GM18498 (cell line): Measurements from ENCODE around the gene NTNG1.
A peak's percentile ranks its signal among the peaks of the same experiment; 100 is the strongest.

Experiments
- ATAC-seq: cut with Tn5 transposase; IDR thresholded peaks from one replicate; pipeline ENCODE4 v1.9.1; 2021; ENCODE audit warnings: mild to moderate bottlenecking, moderate library complexity; ENCODE audit not compliant: unreplicated experiment

NTNG1 gene

DNA sequence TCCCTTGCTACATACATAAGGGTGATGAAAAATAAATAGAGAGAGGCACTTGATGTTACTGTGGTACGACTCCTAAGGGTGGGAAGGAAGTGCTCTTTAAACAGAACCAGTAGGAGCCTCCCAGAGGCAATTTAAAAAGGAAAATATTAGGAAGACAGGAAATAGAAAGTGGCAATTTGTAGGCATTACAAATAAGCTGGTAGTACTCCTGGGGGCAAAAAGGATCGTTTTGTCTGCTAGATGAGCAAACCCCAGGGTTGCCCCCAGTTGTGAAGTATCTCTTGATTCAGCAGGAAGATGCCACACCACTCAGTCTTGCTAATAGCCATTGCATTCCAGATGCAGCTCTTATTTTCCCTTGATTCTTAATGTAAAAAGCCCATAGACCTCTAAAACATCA, 303.0 kb downstream of the NTNG1 start:
- no peak for ATAC-seq

DNA sequence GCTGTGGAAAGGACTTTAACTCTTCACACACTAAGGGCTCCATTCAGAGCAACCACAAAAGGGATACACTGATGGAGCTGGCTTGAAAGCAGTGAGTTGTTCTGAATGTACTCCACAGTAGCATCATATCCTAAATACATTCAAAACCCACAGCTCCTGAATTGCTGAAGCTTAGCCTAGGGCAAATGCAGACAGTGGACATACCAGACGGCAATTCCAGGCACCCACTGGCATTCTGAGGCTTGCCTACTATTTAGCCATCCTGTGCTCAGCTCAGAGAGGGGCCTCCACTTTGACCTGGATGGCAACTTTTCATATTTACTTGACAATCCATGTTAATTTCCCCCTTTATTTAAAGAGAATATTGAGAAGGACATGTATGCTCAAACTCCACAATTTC, 303.5 kb downstream of the NTNG1 start:
- ATAC-seq = no peak

DNA sequence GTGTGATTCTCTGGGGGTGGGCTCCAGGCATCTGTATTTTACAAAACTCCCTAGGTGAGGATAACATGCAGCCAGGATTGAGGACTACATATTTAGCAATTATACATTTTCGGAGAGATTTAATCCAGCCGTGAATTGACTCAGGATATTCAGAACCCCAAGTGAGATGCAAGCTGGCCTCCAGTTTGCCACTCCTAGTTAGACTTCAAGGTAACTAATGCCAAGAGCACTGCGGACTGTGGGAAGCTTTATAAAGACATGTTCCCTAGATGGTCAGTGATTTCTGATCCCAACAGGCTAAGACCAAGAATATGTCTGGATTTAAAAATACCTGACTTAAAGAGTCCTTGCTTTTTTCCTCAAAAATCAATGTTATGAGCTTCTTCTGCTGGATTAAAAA, 308.5 kb downstream of the NTNG1 start:
- ATAC-seq = no peak

DNA sequence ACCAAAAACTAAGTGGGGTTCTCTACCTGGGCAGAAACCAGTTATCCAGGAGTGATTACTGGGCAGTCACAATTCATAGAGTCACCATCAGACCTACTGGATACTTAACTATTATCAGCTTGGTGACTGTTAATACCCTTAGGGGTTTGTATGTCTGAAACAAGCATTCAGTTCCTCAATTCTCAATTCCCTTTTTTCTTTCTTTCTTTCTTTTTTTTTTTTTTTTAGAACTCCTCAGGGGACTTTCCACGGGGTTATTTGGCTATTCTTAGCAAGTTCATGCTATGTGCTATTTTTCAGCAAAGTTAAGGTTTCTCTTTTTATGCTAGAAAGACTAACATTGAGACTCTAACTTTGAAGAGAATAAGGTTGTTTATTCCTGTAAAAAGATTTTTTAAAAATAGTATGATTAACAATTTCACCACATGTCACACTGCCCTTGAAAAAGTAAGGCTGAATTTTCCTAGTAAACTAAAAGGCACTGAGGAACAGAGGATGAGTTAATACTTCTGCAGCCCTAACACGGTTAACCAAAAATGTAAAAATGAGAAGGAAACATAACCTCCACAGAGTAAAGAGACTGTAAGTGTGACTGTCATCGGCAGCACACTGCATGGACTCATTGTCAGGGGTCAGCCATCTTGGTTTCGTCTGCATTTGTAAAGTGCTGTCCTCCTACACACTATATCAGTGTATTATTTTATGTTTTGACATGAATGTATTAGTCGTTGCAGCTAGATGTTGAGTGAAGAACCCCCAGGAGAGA, 310.2 kb downstream of the NTNG1 start:
- peak; percentile 77 for ATAC-seq

GRCh38 chr1:107451715-107452114, 310.9 kb downstream of the NTNG1 start:
- peak; percentile 65 for ATAC-seq

- ATAC-seq = no peak
Measured at GRCh38 chr1:107454791-107455190, 314.0 kb downstream of the NTNG1 start.

DNA sequence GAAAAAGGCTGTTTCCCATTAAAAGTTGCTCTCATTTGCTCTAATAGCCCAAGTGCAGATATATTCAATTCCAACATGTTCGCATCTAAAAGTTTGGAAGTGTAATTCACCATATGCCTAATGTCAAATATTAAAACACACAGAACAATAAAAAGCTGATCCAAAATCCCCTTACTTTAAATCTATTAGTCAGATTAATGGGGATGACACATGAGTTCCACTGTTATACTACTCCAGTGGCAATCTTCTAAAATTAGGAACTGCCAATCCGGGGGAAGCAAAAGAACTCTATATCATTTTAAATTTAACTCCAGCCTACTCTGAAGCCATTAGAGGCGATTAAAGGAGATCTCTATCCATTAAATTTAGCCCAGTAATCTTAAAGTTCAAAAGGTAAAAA, 317.1 kb downstream of the NTNG1 start:
- ATAC-seq = no peak

DNA sequence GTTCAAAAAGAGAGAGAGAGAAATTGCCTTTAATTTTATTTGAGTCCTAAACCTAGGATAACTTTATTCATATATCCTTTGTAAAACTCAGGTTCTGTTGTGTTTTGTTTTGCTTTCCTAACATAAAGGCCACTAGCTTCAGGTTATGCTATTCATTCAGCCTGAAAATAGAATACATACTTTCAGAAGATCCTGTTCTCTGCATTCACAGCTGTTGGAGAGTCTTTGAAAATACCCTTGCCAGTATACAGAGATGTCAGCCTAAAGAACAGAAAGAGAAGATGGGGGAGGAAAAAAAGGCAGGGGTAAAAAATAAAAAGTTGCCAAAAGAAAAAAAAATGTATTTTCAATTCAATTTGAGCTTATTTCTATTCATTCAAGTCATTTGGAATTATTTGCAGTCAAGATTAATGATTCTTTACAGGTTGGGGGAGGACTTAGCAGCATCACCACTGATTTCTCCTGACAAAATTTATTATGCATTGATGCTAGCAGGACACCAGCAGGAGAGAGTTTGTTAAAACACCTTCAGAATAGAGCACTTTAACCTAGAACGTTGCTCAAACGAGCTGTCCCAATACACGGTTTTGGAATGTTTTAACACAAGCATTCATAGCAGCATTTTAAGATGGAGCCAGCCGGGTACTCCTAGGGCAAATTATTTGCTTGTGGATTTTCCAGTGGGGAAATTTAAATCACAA, 318.5 kb downstream of the NTNG1 start:
- peak; percentile 72 for ATAC-seq

- peak; percentile 86 for ATAC-seq
Measured at GRCh38 chr1:107460035-107460434, 319.2 kb downstream of the NTNG1 start.

GRCh38 chr1:107464827-107465226, 324.0 kb downstream of the NTNG1 start:
- no peak for ATAC-seq

DNA sequence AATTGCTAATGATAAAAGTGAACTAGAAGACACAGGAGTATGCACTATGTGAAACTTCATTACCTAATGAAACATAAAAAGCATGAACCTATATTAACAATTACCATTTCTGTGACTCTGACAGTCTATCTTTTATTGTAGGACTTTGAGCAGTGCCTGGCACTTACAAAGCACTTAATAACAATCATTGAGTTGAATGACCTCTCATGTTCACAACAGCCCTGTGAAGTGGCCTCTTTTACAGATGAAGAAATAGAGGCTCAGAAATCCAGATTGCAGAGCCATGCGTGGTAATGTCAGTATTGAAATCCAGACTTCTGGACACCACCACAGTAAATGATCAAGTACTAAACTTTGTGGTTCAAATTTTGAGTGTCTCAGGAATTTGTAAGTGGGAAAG, 326.4 kb downstream of the NTNG1 start:
- no peak for ATAC-seq

DNA sequence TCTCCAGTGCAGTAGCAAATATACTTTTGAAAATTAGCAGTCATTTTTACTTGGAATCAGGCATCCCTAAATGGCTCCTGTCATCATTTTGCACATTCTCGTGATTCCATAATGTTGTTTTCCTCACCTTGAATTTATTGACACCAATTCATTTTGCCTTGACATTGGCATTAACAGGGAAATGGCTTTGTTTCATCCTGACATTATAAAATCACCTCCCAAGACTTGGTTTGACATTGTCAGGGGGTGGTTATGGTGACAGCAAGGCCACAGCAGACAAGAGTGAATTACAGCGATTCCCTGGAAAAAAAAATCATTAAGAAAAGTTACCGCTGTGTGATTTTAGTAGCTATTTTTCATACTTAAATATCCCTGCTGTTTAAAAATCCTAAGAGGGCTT, 327.0 kb downstream of the NTNG1 start:
- ATAC-seq = no peak

GRCh38 chr1:107473065-107473464, 332.2 kb downstream of the NTNG1 start:
- ATAC-seq = peak; percentile 45

DNA sequence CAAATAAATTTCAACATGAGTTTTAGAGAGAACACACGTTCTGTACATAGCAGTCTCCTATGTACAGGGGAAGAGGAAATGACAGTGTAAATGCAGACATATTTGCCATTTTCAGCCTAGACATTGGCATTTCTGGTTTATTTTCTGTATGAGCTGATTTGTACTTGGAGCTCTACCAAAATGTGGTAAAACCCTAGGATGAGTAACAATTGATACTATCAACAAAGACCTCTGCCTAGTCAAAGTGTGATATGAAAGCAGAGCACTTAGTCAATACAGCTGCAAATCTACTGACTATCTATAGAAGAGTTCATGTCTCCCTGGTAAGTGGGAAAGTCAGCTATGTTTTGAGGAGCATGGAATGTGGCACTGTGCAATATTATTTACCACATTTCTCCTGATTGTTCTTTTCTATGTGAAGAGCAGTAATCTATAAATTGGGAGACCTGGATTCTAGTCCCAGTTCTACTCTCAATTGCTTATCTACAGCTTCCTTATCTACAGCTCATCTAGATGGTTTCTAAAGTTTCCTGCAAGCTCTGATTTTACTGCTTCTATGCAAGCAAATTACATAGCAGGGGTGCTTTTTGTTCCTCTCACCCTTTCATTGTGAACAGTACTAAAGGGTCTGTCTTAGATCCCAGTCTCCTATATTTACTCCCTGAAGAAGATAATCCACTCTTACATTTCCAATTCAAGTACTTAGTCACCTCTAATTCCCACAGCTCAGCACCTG, 334.2 kb downstream of the NTNG1 start:
- ATAC-seq = peak; percentile 83

GRCh38 chr1:107477233-107477632, 336.4 kb downstream of the NTNG1 start:
- no peak for ATAC-seq

DNA sequence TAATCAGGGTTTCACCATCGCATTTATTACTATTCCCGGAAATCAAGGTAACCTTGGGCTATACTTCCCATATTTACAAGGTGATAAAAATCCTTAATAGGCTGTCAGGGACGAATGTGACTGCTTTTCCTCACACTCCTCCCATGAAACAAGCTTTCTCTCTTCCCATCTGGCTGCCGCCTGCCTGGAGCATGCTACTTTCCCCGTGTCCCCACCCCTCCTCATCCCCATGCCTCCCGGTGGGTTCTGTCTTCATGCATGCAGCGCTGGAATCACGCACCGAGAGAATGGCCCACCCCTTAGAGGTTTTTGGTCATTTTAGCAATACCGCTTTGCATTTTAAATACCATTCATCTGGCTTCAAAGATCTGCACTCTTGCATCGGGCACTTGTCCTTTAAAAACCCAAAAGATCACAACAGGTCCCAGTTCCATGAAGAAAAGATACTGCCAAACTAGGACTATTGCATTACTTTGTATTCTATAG, 339.1 kb downstream of the NTNG1 start:
- ATAC-seq = no peak

- peak; percentile 87 for ATAC-seq
Measured at GRCh38 chr1:107480548-107481415, 339.9 kb downstream of the NTNG1 start.

DNA sequence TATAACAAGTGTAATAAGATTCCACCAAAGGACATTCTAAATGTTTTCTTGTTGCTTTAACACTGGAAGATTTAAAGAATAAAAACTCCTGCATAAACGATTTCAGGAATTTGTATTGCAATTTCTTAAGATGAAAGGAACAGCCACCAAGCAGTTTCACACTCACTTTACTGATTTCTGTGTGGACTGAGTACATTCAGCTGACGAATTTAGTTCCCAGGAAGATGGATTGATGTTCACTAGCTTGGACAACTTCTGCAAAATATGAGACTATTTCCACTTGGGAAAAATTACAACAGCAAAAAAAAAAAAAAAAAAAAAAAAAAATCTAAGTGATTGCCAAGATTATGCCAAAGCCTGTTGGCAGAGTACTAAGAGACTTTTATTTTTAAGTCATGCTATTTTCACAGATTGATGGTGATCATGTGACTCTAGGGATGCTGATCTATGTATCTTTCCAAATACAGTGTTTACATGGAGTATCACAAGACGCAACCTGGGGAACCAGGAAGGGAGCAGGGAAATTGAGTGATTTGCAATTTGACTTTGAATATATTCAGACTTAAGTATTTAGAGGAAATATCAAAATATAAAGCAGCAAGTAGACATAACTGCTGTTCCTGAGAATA, 341.0 kb downstream of the NTNG1 start:
- ATAC-seq = no peak

GRCh38 chr1:107483949-107484348, 343.1 kb downstream of the NTNG1 start:
- ATAC-seq = no peak

DNA sequence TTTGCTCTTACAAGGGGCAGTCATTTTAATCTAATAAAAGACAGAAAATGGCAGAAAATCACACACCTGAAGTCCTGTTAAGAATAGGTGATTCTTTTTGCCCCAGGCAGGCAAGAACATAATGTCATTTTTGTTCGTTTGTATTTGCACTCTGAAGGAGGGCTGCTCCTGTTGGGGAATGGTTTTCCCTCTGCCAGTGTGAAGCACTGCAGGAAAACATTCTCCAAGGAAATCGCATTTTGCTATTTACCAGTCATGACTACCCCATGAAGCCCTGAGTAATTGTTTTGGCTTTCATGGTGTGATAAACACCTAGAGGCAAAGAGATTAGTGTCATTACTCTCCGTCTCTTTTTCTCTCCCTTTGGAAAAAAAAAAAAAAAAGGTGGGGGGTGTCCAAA, 345.5 kb downstream of the NTNG1 start:
- no peak for ATAC-seq
